ENCODE results near the gene KIAA0513.
"Not testable (repeated sequence)": the region's sequence is repeated elsewhere in the genome, so short reads cannot be mapped to it uniquely, and the experiment has no call there.

KIAA0513 gene

GRCh38 chr16:85046931-85047866 lies 19.6 kb downstream of the KIAA0513 start:
- Histone ChIP-seq H3K27me3 (ENCODE audit: control insufficient read depth in 5 of 5, insufficient read depth in 4 of 5, low read length in 5 of 5) (no peaks in the 10 kb centered on the region), H3K36me3 (ENCODE audit: control insufficient read depth in 5 of 5, insufficient read depth in 5 of 5, low read length in 5 of 5) (no peaks in the 10 kb centered on the region), H3K27ac (ENCODE audit: low read depth, low read length) (no peak overlapping the region), H3K9me3 (ENCODE audit: control insufficient read depth in 5 of 5, low read length in 5 of 5) (no peaks in the 10 kb centered on the region), H3K4me3 (ENCODE audit: low read depth in 1 of 5, low read length in 5 of 5) (no peak overlapping the region), H3K9ac (ENCODE audit: low read length in 5 of 5) (peak overlapping the region in 1 of 5 donors; percentile 24), H3K4me1 (ENCODE audit: control insufficient read depth in 5 of 5, insufficient read depth in 5 of 5, low read length in 5 of 5) (peaks cover 2 to 18% (median 14%) of the 10 kb centered on the region in 5 donors)

- H3K36me3 ChIP-seq (ENCODE audit: control insufficient read depth in 5 of 5, insufficient read depth in 5 of 5, low read length in 5 of 5): no peaks in the 10 kb centered on the region
- no peak overlapping the region for H3K4me3 ChIP-seq (ENCODE audit: low read depth in 1 of 5, low read length in 5 of 5)
- no peak overlapping the region for H3K9ac ChIP-seq (ENCODE audit: low read length in 5 of 5)
- H3K27ac ChIP-seq (ENCODE audit: low read depth, low read length): no peak overlapping the region
- no peaks in the 10 kb centered on the region for H3K9me3 ChIP-seq (ENCODE audit: control insufficient read depth in 5 of 5, low read length in 5 of 5)
- H3K27me3 ChIP-seq (ENCODE audit: control insufficient read depth in 5 of 5, insufficient read depth in 4 of 5, low read length in 5 of 5): no peaks in the 10 kb centered on the region
- peaks cover 2 to 14% (median 10%) of the 10 kb centered on the region in 5 donors for H3K4me1 ChIP-seq (ENCODE audit: control insufficient read depth in 5 of 5, insufficient read depth in 5 of 5, low read length in 5 of 5)
Observed at GRCh38 chr16:85047867-85048455, 20.4 kb downstream of the KIAA0513 start.

GRCh38 chr16:85048921-85049562 lies 21.4 kb downstream of the KIAA0513 start:
- Histone ChIP-seq H3K27ac (ENCODE audit: low read depth, low read length) (no peak overlapping the region), H3K9ac (ENCODE audit: low read length in 5 of 5) (no peak overlapping the region), H3K27me3 (ENCODE audit: control insufficient read depth in 5 of 5, insufficient read depth in 4 of 5, low read length in 5 of 5) (no peaks in the 10 kb centered on the region), H3K9me3 (ENCODE audit: control insufficient read depth in 5 of 5, low read length in 5 of 5) (no peaks in the 10 kb centered on the region), H3K4me1 (ENCODE audit: control insufficient read depth in 5 of 5, insufficient read depth in 5 of 5, low read length in 5 of 5) (peaks cover 2 to 14% (median 10%) of the 10 kb centered on the region in 5 donors), H3K4me3 (ENCODE audit: low read depth in 1 of 5, low read length in 5 of 5) (no peak overlapping the region), H3K36me3 (ENCODE audit: control insufficient read depth in 5 of 5, insufficient read depth in 5 of 5, low read length in 5 of 5) (no peaks in the 10 kb centered on the region)

GRCh38 chr16:85049706-85050305 lies 22.2 kb downstream of the KIAA0513 start:
- H3K27ac ChIP-seq (ENCODE audit: low read depth, low read length): no peak overlapping the region
- no peaks in the 10 kb centered on the region for H3K9me3 ChIP-seq (ENCODE audit: control insufficient read depth in 5 of 5, low read length in 5 of 5)
- no peaks in the 10 kb centered on the region for H3K27me3 ChIP-seq (ENCODE audit: control insufficient read depth in 5 of 5, insufficient read depth in 4 of 5, low read length in 5 of 5)
- H3K36me3 ChIP-seq (ENCODE audit: control insufficient read depth in 5 of 5, insufficient read depth in 5 of 5, low read length in 5 of 5): no peaks in the 10 kb centered on the region
- peaks cover 2 to 16% (median 11%) of the 10 kb centered on the region in 5 donors for H3K4me1 ChIP-seq (ENCODE audit: control insufficient read depth in 5 of 5, insufficient read depth in 5 of 5, low read length in 5 of 5)
- H3K9ac ChIP-seq (ENCODE audit: low read length in 5 of 5): no peak overlapping the region
- H3K4me3 ChIP-seq (ENCODE audit: low read depth in 1 of 5, low read length in 5 of 5): no peak overlapping the region

GRCh38 chr16:85051067-85051581 lies 23.5 kb downstream of the KIAA0513 start:
- Histone ChIP-seq H3K4me1 (ENCODE audit: control insufficient read depth in 5 of 5, insufficient read depth in 5 of 5, low read length in 5 of 5) (peaks cover 2 to 29% (median 24%) of the 10 kb centered on the region in 5 donors), H3K27me3 (ENCODE audit: control insufficient read depth in 5 of 5, insufficient read depth in 4 of 5, low read length in 5 of 5) (no peaks in the 10 kb centered on the region), H3K9ac (ENCODE audit: low read length in 5 of 5) (no peak overlapping the region), H3K27ac (ENCODE audit: low read depth, low read length) (no peak overlapping the region), H3K36me3 (ENCODE audit: control insufficient read depth in 5 of 5, insufficient read depth in 5 of 5, low read length in 5 of 5) (no peaks in the 10 kb centered on the region), H3K4me3 (ENCODE audit: low read depth in 1 of 5, low read length in 5 of 5) (no peak overlapping the region), H3K9me3 (ENCODE audit: control insufficient read depth in 5 of 5, low read length in 5 of 5) (no peaks in the 10 kb centered on the region)

- H3K9ac ChIP-seq (ENCODE audit: low read length in 5 of 5): no peak overlapping the region
- no peaks in the 10 kb centered on the region for H3K9me3 ChIP-seq (ENCODE audit: control insufficient read depth in 5 of 5, low read length in 5 of 5)
- H3K4me3 ChIP-seq (ENCODE audit: low read depth in 1 of 5, low read length in 5 of 5): no peak overlapping the region
- H3K4me1 ChIP-seq (ENCODE audit: control insufficient read depth in 5 of 5, insufficient read depth in 5 of 5, low read length in 5 of 5): peaks cover 2 to 34% (median 28%) of the 10 kb centered on the region in 5 donors
- no peaks in the 10 kb centered on the region for H3K27me3 ChIP-seq (ENCODE audit: control insufficient read depth in 5 of 5, insufficient read depth in 4 of 5, low read length in 5 of 5)
- no peak overlapping the region for H3K27ac ChIP-seq (ENCODE audit: low read depth, low read length)
- no peaks in the 10 kb centered on the region for H3K36me3 ChIP-seq (ENCODE audit: control insufficient read depth in 5 of 5, insufficient read depth in 5 of 5, low read length in 5 of 5)
Observed at GRCh38 chr16:85051683-85052082, 24.1 kb downstream of the KIAA0513 start.

DNA sequence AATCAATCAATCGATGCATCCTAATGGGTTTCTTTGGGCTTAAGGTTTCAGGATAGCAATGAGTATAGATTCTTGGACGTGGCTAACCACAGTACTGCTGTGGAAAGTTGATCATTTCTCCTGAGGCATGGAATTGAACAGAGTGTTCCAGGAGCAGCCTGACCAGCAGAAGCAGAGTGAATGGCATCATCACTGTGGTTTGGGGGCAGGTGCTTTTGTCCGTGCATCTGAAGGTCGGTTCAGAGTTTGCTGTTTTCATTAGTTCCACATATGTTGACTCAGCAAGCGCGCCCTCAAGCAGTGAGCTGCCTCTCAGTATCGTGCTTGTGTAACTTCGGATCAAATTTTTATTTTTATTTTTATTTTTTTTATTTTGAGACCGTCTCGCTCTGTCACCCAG lies 24.9 kb downstream of the KIAA0513 start:
- Histone ChIP-seq H3K36me3 (ENCODE audit: control insufficient read depth in 5 of 5, insufficient read depth in 5 of 5, low read length in 5 of 5) (no peaks in the 10 kb centered on the region), H3K4me1 (ENCODE audit: control insufficient read depth in 5 of 5, insufficient read depth in 5 of 5, low read length in 5 of 5) (peaks cover 2 to 33% (median 28%) of the 10 kb centered on the region in 5 donors), H3K27me3 (ENCODE audit: control insufficient read depth in 5 of 5, insufficient read depth in 4 of 5, low read length in 5 of 5) (no peaks in the 10 kb centered on the region), H3K4me3 (ENCODE audit: low read depth in 1 of 5, low read length in 5 of 5) (no peak overlapping the region), H3K9me3 (ENCODE audit: control insufficient read depth in 5 of 5, low read length in 5 of 5) (no peaks in the 10 kb centered on the region), H3K27ac (ENCODE audit: low read depth, low read length) (no peak overlapping the region), H3K9ac (ENCODE audit: low read length in 5 of 5) (no peak overlapping the region)

- not testable (repeated sequence) for H3K4me3 ChIP-seq (ENCODE audit: low read depth in 1 of 5, low read length in 5 of 5); H3K9me3 ChIP-seq (ENCODE audit: control insufficient read depth in 5 of 5, low read length in 5 of 5); H3K9ac ChIP-seq (ENCODE audit: low read length in 5 of 5); H3K36me3 ChIP-seq (ENCODE audit: control insufficient read depth in 5 of 5, insufficient read depth in 5 of 5, low read length in 5 of 5); H3K27me3 ChIP-seq (ENCODE audit: control insufficient read depth in 5 of 5, insufficient read depth in 4 of 5, low read length in 5 of 5); H3K27ac ChIP-seq (ENCODE audit: low read depth, low read length)
- H3K4me1 ChIP-seq (ENCODE audit: control insufficient read depth in 5 of 5, insufficient read depth in 5 of 5, low read length in 5 of 5): peaks cover 2 to 28% (median 27%) of the 10 kb centered on the region in 5 donors
Observed at GRCh38 chr16:85054321-85054720, 26.7 kb downstream of the KIAA0513 start.

DNA sequence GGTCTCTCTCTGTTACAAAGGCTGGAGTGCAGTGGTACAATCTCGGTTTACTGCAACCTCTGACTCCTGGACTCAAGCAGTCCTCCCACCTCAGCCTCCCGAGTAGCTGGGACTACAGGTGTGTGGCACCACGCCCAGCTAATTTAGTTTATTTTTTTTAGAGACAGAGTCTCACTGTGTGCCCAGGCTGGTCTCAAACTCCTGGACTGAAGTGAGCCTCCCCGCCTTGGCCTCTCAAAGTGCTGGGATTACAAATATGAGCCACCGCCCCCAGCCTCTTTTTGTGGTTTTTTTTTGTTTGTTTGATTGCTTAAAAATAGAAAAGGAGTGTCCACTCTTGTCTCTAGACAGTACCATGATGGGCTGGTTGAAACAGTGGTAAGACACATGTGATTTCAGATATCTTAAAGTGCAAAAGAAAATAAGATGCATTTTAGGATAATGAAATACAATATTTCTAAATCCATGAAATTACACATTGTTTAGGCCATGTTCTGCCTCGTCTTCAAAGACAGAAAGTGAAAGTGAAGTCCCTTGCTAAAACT lies 27.4 kb downstream of the KIAA0513 start:
- H3K9ac ChIP-seq (ENCODE audit: low read length in 5 of 5): peak overlapping the region in 4 of 5 donors; percentile 5 to 54 (median 30)
- no peaks in the 10 kb centered on the region for H3K9me3 ChIP-seq (ENCODE audit: control insufficient read depth in 5 of 5, low read length in 5 of 5)
- peaks cover 2 to 28% (median 27%) of the 10 kb centered on the region in 5 donors for H3K4me1 ChIP-seq (ENCODE audit: control insufficient read depth in 5 of 5, insufficient read depth in 5 of 5, low read length in 5 of 5)
- peak overlapping the region; percentile 21 for H3K27ac ChIP-seq (ENCODE audit: low read depth, low read length)
- no peaks in the 10 kb centered on the region for H3K27me3 ChIP-seq (ENCODE audit: control insufficient read depth in 5 of 5, insufficient read depth in 4 of 5, low read length in 5 of 5)
- H3K4me3 ChIP-seq (ENCODE audit: low read depth in 1 of 5, low read length in 5 of 5): peak overlapping the region; percentile 3 to 66 (median 40)
- no peaks in the 10 kb centered on the region for H3K36me3 ChIP-seq (ENCODE audit: control insufficient read depth in 5 of 5, insufficient read depth in 5 of 5, low read length in 5 of 5)
